Smooth muscle cell (in vitro differentiated cells): ENCODE data around the gene MTG2. TPM values are rescaled to one million over a fixed set of nuclear protein-coding genes. Genes with fewer than 3 reads are reported as not detected.

Experiments
- DNase-seq: peaks from one replicate; lab custom pipeline; 2025; ENCODE audit not compliant: unreplicated experiment; lab: John Stamatoyannopoulos, UW
- H2AFZ ChIP-seq: fragments of 200-600 bp; sonication (generic); 2 replicates; pipeline ENCODE4 v1.6.0; 2016; ENCODE audit warnings: antibody characterized with exemption, low read depth, mild to moderate bottlenecking
- H3F3A ChIP-seq: fragments of 200-600 bp; sonication (generic); 2 replicates; pipeline ENCODE4 v1.6.0; 2017; ENCODE audit warnings: antibody characterized with exemption, low read depth
- H3K27ac ChIP-seq: fragments of 200-600 bp; sonication (generic); 2 replicates; pipeline ENCODE4 v1.5.1; 2016; ENCODE audit warnings: low read depth, mild to moderate bottlenecking
- H3K27me3 ChIP-seq: fragments of 200-600 bp; sonication (generic); 2 replicates; pipeline ENCODE4 v1.6.1; 2016; ENCODE audit warnings: low read depth, mild to moderate bottlenecking
- H3K36me3 ChIP-seq: fragments of 200-600 bp; sonication (generic); 2 replicates; pipeline ENCODE4 v1.5.1; 2016; ENCODE audit warnings: low read depth
- H3K4me1 ChIP-seq: fragments of 200-600 bp; sonication (generic); 2 replicates; pipeline ENCODE4 v1.5.1; 2016; ENCODE audit warnings: low read depth
- H3K4me2 ChIP-seq: fragments of 200-600 bp; sonication (generic); 2 replicates; pipeline ENCODE4 v1.6.0; 2016; ENCODE audit warnings: mild to moderate bottlenecking
- H3K4me3 ChIP-seq: fragments of 200-600 bp; sonication (generic); 2 replicates; pipeline ENCODE4 v1.5.1; 2016; ENCODE audit warnings: mild to moderate bottlenecking
- H3K79me2 ChIP-seq: fragments of 200-600 bp; sonication (generic); 2 replicates; pipeline ENCODE4 v1.6.0; 2016; ENCODE audit warnings: low read depth, mild to moderate bottlenecking
- H3K9ac ChIP-seq: fragments of 200-600 bp; sonication (generic); 2 replicates; pipeline ENCODE4 v1.6.0; 2016; ENCODE audit warnings: low read depth
- H3K9me3 ChIP-seq: fragments of 200-600 bp; sonication (generic); replicated peaks from 2 replicates; pipeline ENCODE4 v1.5.1; 2016; ENCODE audit warnings: low read depth
- H4K20me1 ChIP-seq: fragments of 200-600 bp; sonication (generic); 2 replicates; pipeline ENCODE4 v1.6.0; 2016; ENCODE audit warnings: low read depth
- WGBS: methylation state at CpG from one replicate; pipeline ENCODE4 v1.1.7; 2016; ENCODE audit warnings: low lambda C conversion rate; 5-methylcytosine and 5-hydroxymethylcytosine counted together
- polyA plus RNA-seq: library from polyadenylated mRNA; unstranded; fragments of >200 nt; fragmentation: Nextera tagmentation; extraction: Ambion mirVana; gene quantifications from 2 replicates; pipeline ENCODE4 v1.2.1, GENCODE V29; 2016
- total RNA-seq: library from RNA; depleted of rRNA; stranded (reverse); fragments of >200 nt; gene quantifications from 2 replicates; pipeline ENCODE4 v1.2.3, GENCODE V29; 2014
- TF ChIP-seq, protein P1 (sequence below): fragments of 200-600 bp; sonication (generic); IDR thresholded peaks from 2 replicates; pipeline ENCODE4 v1.5.1; 2017; ENCODE audit warnings: borderline replicate concordance, mild to moderate bottlenecking, antibody characterized with exemption; ENCODE audit not compliant: insufficient read depth, poor library complexity, severe bottlenecking

Gene MTG2
- total and polyA plus RNA-seq, 2 experiments from 2014 or later: 17.9 to 21.9 TPM

GRCh38 chr20:62202083-62202395 is 19.2 kb downstream of the MTG2 start:
- WGBS: 68% methylated on average over 5 of the region's 5 CpGs
- no peak overlapping the region for H3K4me2 ChIP-seq
- peaks cover 5% of the 10 kb centered on the region for H4K20me1 ChIP-seq
- H3K27ac ChIP-seq: no peak overlapping the region
- H2AFZ ChIP-seq: no peak overlapping the region
- no peaks in the 10 kb centered on the region for H3K79me2 ChIP-seq
- no peaks in the 10 kb centered on the region for H3K27me3 ChIP-seq
- no peaks in the 10 kb centered on the region for H3K4me1 ChIP-seq
- H3K9ac ChIP-seq: no peak overlapping the region
- no peaks in the 10 kb centered on the region for H3F3A ChIP-seq
- TF ChIP-seq, protein P1, sequence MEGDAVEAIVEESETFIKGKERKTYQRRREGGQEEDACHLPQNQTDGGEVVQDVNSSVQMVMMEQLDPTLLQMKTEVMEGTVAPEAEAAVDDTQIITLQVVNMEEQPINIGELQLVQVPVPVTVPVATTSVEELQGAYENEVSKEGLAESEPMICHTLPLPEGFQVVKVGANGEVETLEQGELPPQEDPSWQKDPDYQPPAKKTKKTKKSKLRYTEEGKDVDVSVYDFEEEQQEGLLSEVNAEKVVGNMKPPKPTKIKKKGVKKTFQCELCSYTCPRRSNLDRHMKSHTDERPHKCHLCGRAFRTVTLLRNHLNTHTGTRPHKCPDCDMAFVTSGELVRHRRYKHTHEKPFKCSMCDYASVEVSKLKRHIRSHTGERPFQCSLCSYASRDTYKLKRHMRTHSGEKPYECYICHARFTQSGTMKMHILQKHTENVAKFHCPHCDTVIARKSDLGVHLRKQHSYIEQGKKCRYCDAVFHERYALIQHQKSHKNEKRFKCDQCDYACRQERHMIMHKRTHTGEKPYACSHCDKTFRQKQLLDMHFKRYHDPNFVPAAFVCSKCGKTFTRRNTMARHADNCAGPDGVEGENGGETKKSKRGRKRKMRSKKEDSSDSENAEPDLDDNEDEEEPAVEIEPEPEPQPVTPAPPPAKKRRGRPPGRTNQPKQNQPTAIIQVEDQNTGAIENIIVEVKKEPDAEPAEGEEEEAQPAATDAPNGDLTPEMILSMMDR: no peak
- no peak overlapping the region for H3K4me3 ChIP-seq
- no peak for DNase-seq
- no peaks in the 10 kb centered on the region for H3K9me3 ChIP-seq
- H3K36me3 ChIP-seq: peaks cover 10% of the 10 kb centered on the region

GRCh38 chr20:62202676-62203377 is 20.0 kb downstream of the MTG2 start:
- Histone ChIP-seq H3K27ac (no peak overlapping the region), H3K27me3 (no peaks in the 10 kb centered on the region), H3F3A (no peaks in the 10 kb centered on the region), H3K4me3 (no peak overlapping the region), H3K9me3 (no peaks in the 10 kb centered on the region), H4K20me1 (peaks cover 5% of the 10 kb centered on the region), H3K4me1 (no peaks in the 10 kb centered on the region), H3K4me2 (no peak overlapping the region), H3K9ac (no peak overlapping the region), H3K79me2 (no peaks in the 10 kb centered on the region), H3K36me3 (peaks cover 10% of the 10 kb centered on the region), H2AFZ (no peak overlapping the region)
- TF ChIP-seq, protein P1: no peak
- 89% methylated on average over 23 of the region's 23 CpGs for WGBS
- no peak for DNase-seq

- H3K9me3 ChIP-seq: no peaks in the 10 kb centered on the region
- H3K27me3 ChIP-seq: no peaks in the 10 kb centered on the region
- H3K4me3 ChIP-seq: no peak overlapping the region
- H3K27ac ChIP-seq: no peak overlapping the region
- no peaks in the 10 kb centered on the region for H3K79me2 ChIP-seq
- DNase-seq: no peak
- peaks cover 10% of the 10 kb centered on the region for H3K36me3 ChIP-seq
- no peak overlapping the region for H2AFZ ChIP-seq
- no peaks in the 10 kb centered on the region for H3K4me1 ChIP-seq
- H3F3A ChIP-seq: no peaks in the 10 kb centered on the region
- TF ChIP-seq, protein P1: no peak
- H3K9ac ChIP-seq: no peak overlapping the region
- H3K4me2 ChIP-seq: no peak overlapping the region
- peaks cover 5% of the 10 kb centered on the region for H4K20me1 ChIP-seq
- 89% methylated on average over 17 of the region's 22 CpGs for WGBS
Measured at GRCh38 chr20:62203378-62204030, 20.7 kb downstream of the MTG2 start.
